Gastroesophageal sphincter (tissue), 4 donors: ENCODE results near the gene LONRF2. TPM values are rescaled to one million over a fixed set of nuclear protein-coding genes. Genes with fewer than 3 reads are reported as not detected.

ENCODE experiments used
- ATAC-seq: fragments of 150-250 bp; one replicate; pipeline ENCODE4 v1.9.1; 2016; ENCODE audit warnings: mild to moderate bottlenecking, moderate library complexity
- H3K27ac ChIP-seq, 4 donors: fragments of 200-600 bp; sonication (generic) in 3 of 4; 1 replicate in 3 of 4; 2 replicates in 1 of 4; pipeline ENCODE4 v1.5.1; 2016 to 2019
- H3K27me3 ChIP-seq: fragments of 200-600 bp; sonication (generic); one replicate; pipeline ENCODE4 v1.5.1; 2019
- H3K36me3 ChIP-seq, 2 donors: fragments of 200-600 bp; sonication (generic); one replicate each; pipeline ENCODE4 v1.5.1; 2019; ENCODE audit warnings: control low read depth in 1 of 2
- H3K4me1 ChIP-seq, 3 donors: fragments of 200-600 bp; sonication (generic); 1 replicate in 2 of 3; 2 replicates in 1 of 3; pipeline ENCODE4 v1.5.1; 2016 to 2019; ENCODE audit warnings: control low read depth in 2 of 3
- H3K4me3 ChIP-seq, 2 donors: fragments of 200-600 bp; sonication (generic); one replicate each; pipeline ENCODE4 v1.5.1; 2019; ENCODE audit warnings: mild to moderate bottlenecking in 1 of 2, moderate library complexity in 1 of 2
- H3K9me3 ChIP-seq, 3 donors: fragments of 200-600 bp; sonication (generic); one replicate each; pipeline ENCODE4 v1.5.1; 2017 to 2019; ENCODE audit warnings: control low read depth in 2 of 3
- CTCF ChIP-seq, 4 experiments: fragments of 200-600 bp in 2 of 4; fragments of 450-650 bp in 2 of 4; sonication (generic) in 1 of 4; IDR thresholded peaks; one replicate each; pipeline ENCODE4 v1.5.1; 2017 to 2019; ENCODE audit warnings: antibody characterized with exemption in 4 of 4, mild to moderate bottlenecking in 2 of 4, moderate library complexity in 2 of 4
- EP300 ChIP-seq: sonication (generic); formaldehyde crosslinking; IDR thresholded peaks from one replicate; pipeline ENCODE4 v1.6.1; 2017; ENCODE audit warnings: antibody characterized with exemption, mild to moderate bottlenecking
- POLR2A ChIP-seq, 2 donors: fragments of 450-650 bp; IDR thresholded peaks; one replicate each; pipeline ENCODE4 v1.6.1; 2017; ENCODE audit warnings: antibody characterized with exemption in 2 of 2, mild to moderate bottlenecking in 2 of 2, moderate library complexity in 1 of 2
- POLR2AphosphoS5 ChIP-seq: sonication (generic); formaldehyde crosslinking; IDR thresholded peaks from one replicate; pipeline ENCODE4 v1.6.1; 2017; ENCODE audit warnings: antibody characterized with exemption
- WGBS, 2 donors: methylation state at CpG; one replicate each; pipeline ENCODE4 v1.1.5; 2018; ENCODE audit warnings: low coverage in 1 of 2; 5-methylcytosine and 5-hydroxymethylcytosine counted together
- total RNA-seq, 4 donors: library from RNA; depleted of rRNA; stranded (reverse); fragments of >200 nt; gene quantifications; one replicate each; pipeline ENCODE4 v1.1.0, GENCODE V29; 2016

The LONRF2 gene
- total RNA-seq, 4 donors from 2014 or later, result 23.8 to 74.6 (median 51.0) TPM

DNA sequence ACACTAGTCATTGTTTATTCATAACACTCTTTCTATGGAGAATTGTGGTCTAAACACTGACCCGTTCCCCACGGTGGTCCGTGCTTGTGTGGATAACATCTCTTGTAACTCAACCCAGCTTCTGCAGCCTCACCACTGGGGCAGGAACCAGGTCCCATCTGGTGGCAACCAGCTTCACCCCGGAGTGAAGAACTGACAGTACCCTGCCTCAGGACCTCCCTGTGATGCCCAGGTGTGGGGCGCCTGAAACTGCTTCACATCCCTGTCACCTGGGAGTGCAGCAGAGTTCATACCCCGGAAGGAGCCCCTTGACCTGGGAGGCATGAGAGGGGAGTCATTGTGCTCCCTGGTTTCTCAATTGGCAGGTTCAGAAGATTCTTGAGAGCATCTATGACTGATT, 81.1 kb downstream of the LONRF2 start:
- Histone ChIP-seq H3K4me1 (peaks cover 0 to 12% (median 0%) of the 10 kb centered on the region in 3 donors), H3K4me3 (no peak overlapping the region), H3K27ac (no peak overlapping the region), H3K27me3 (no peaks in the 10 kb centered on the region), H3K9me3 (no peaks in the 10 kb centered on the region), H3K36me3 (no peaks in the 10 kb centered on the region)
- 82 to 86% methylated on average over 2 to 3 of the region's 6 CpGs for WGBS, 2 donors
- no peak for ATAC-seq
- TF ChIP-seq POLR2A (IDR thresholded peaks at IDR 0.05) (no peak), CTCF (IDR thresholded peaks at IDR 0.05) (no peak), EP300 (no peak), POLR2AphosphoS5 (no peak)

DNA sequence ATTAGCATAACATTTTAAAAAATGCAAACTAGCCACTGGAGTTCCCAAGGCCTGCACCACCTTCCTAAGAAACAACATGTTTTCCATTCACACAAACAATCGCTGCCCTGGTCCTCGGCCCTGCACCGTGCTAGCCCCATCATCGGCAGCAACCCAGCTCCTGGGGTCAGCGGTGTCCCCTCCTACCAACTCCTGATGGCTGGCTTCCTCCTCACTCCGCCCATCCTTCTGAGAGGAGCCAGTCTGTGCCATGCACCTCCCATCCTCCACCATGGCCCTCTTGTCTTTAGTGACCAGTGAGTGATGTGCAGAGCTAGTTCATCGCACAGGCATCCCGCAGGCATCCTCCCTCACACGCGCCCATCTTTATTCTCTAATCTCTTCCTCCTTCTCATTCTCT, 81.9 kb downstream of the LONRF2 start:
- Histone ChIP-seq H3K4me1 (peaks cover 0 to 12% (median 0%) of the 10 kb centered on the region in 3 donors), H3K4me3 (no peak overlapping the region), H3K36me3 (no peaks in the 10 kb centered on the region), H3K9me3 (no peaks in the 10 kb centered on the region), H3K27ac (no peak overlapping the region), H3K27me3 (no peaks in the 10 kb centered on the region)
- 91 to 93% methylated on average over 10 of the region's 10 CpGs for WGBS, 2 donors
- no peak for TF ChIP-seq EP300
- TF ChIP-seq CTCF (IDR thresholded peaks at IDR 0.05), result no peak
- TF ChIP-seq POLR2A (IDR thresholded peaks at IDR 0.05), result no peak
- no peak for TF ChIP-seq POLR2AphosphoS5
- ATAC-seq, result no peak

GRCh38 chr2:100239486-100240210, 82.7 kb downstream of the LONRF2 start:
- no peak for ATAC-seq
- Histone ChIP-seq H3K27ac (no peak overlapping the region), H3K27me3 (no peaks in the 10 kb centered on the region), H3K4me1 (peaks cover 0 to 12% (median 0%) of the 10 kb centered on the region in 3 donors), H3K36me3 (no peaks in the 10 kb centered on the region), H3K4me3 (no peak overlapping the region), H3K9me3 (no peaks in the 10 kb centered on the region)
- 71 to 74% methylated on average over 3 to 5 of the region's 12 CpGs for WGBS, 2 donors
- no peak for TF ChIP-seq POLR2AphosphoS5
- no peak for TF ChIP-seq POLR2A (IDR thresholded peaks at IDR 0.05)
- no peak for TF ChIP-seq EP300

DNA sequence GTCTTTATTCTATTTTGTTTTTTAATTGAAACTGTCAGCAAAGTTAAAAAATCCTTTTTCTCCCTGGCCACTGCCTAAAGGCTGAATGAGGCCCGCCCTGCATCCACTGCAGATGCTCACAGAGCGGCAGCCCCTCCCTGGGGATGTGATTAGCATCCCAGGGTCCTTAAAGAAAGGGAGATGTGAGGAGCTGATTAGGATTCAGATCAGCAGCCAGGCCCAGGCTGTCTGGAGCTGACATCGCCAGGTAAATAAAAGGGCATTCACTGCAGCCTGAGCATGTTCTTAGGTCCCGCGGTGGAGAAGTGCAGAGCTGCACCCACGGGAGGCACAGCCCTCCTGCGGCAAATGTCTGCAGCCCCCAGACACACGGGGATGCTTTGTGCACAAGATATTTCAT, 83.8 kb downstream of the LONRF2 start:
- ATAC-seq, result no peak
- Histone ChIP-seq H3K27ac (no peak overlapping the region), H3K27me3 (no peaks in the 10 kb centered on the region), H3K36me3 (no peaks in the 10 kb centered on the region), H3K9me3 (no peaks in the 10 kb centered on the region), H3K4me1 (peaks cover 0 to 12% (median 0%) of the 10 kb centered on the region in 3 donors), H3K4me3 (no peak overlapping the region)
- TF ChIP-seq POLR2A (IDR thresholded peaks at IDR 0.05), result no peak
- TF ChIP-seq CTCF (IDR thresholded peaks at IDR 0.05), result no peak
- TF ChIP-seq POLR2AphosphoS5, result no peak
- TF ChIP-seq EP300, result no peak
- 72 to 89% methylated on average over 6 to 8 of the region's 8 CpGs for whole genome bisulfite sequencing, 2 donors

GRCh38 chr2:100237770-100238169, 84.5 kb downstream of the LONRF2 start:
- H3K9me3 ChIP-seq, result no peaks in the 10 kb centered on the region
- TF ChIP-seq CTCF (IDR thresholded peaks at IDR 0.05) (no peak), POLR2A (IDR thresholded peaks at IDR 0.05) (no peak), EP300 (no peak), POLR2AphosphoS5 (no peak)
- no peak overlapping the region for H3K27ac ChIP-seq
- WGBS, 2 donors, result 66% methylated on average over 8 of the region's 8 CpGs; no CpG with 5 or more reads in 1 of the 2 donors
- no peaks in the 10 kb centered on the region for H3K36me3 ChIP-seq
- peaks cover 0 to 7% (median 0%) of the 10 kb centered on the region in 3 donors for H3K4me1 ChIP-seq
- no peak overlapping the region for H3K4me3 ChIP-seq
- H3K27me3 ChIP-seq, result no peaks in the 10 kb centered on the region
- ATAC-seq, result no peak
